ENCODE results near the gene TMEM52.

Gene TMEM52

DNA sequence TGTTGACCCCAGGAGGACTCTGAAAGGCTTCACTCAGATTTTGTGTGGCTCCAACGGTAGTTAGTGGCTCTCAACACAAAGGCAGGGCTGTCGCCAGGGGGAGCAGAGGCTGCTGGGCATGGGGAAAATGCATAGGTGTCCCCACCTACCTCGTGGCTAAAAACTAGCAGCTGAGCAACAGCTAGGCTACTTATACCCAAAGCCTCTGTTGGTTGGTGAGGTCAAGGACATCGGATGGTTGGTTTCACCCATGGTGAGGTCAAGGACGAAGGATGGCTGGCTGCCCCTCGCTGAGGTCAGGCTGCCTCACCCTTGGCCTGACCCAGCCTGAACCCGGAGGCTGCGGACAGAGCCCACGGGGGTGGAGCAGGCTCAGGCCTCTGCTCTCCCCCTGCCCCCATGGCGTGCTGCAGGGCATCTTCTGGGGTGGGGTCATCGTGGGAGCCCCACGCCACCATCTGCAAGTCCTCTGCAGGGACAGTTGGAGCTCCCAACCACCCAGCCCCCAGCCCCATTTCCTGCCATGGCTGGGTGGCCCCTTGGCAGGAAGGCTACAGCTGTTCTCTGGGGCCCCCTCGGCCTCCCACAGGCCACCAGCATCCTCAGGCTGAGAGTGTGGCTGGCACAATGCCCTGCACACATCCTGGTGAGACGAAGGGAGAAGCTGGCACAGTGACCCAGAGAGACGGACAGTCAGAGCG is 19.7 kb downstream of the TMEM52 start:
- no peak overlapping the region for H3K27ac ChIP-seq (ENCODE audit: insufficient read depth in 1 of 2, low read depth in 1 of 2, low read length in 2 of 2, poor library complexity in 1 of 2, severe bottlenecking in 2 of 2)
- H3K36me3 ChIP-seq (ENCODE audit: control insufficient read depth in 4 of 4, insufficient read depth in 4 of 4, low read length in 3 of 4): no peaks in the 10 kb centered on the region
- peak overlapping the region in 4 of 7 experiments; percentile 26 to 55 (median 46) for H3K4me3 ChIP-seq (ENCODE audit: control insufficient read depth in 1 of 7, extremely low read depth in 1 of 7, insufficient read depth in 4 of 7, low read depth in 2 of 7, low read length in 6 of 7)
- no peaks in the 10 kb centered on the region for H3K27me3 ChIP-seq (replicated peaks in 2 of 5; ENCODE audit: control insufficient read depth in 4 of 5, insufficient read depth in 5 of 5, low read length in 4 of 5)
- ChIA-PET POLR2A (interaction anchor here (0.8 to 2.7 kb wide), 5 partner anchors 8 to 38 kb away, joined by 4 to 10 read pairs (median 4); partner anchors contain the start of gene GNB1), CTCF (interaction anchor here (0.6 to 7.0 kb wide), 19 partner anchors 8 to 1886 kb away, joined by 3 to 110 read pairs (median 4); no protein-coding TSS in a partner anchor)
- DNase-seq: peak; percentile 67 to 88 (median 81)
- H3K4me1 ChIP-seq (ENCODE audit: control extremely low read depth in 1 of 4, control insufficient read depth in 4 of 4, insufficient read depth in 4 of 4, low read length in 3 of 4): peaks cover 4 to 64% (median 59%) of the 10 kb centered on the region in 4 experiments
- H3K9me3 ChIP-seq (ENCODE audit: control extremely low read depth in 1 of 5, control insufficient read depth in 4 of 5, insufficient read depth in 2 of 5, low read depth in 1 of 5, low read length in 4 of 5): peaks cover 0 to 3% (median 0%) of the 10 kb centered on the region in 5 experiments
- 15% methylated on average over 7 of the region's 16 CpGs for WGBS (ENCODE audit: insufficient coverage)

DNA sequence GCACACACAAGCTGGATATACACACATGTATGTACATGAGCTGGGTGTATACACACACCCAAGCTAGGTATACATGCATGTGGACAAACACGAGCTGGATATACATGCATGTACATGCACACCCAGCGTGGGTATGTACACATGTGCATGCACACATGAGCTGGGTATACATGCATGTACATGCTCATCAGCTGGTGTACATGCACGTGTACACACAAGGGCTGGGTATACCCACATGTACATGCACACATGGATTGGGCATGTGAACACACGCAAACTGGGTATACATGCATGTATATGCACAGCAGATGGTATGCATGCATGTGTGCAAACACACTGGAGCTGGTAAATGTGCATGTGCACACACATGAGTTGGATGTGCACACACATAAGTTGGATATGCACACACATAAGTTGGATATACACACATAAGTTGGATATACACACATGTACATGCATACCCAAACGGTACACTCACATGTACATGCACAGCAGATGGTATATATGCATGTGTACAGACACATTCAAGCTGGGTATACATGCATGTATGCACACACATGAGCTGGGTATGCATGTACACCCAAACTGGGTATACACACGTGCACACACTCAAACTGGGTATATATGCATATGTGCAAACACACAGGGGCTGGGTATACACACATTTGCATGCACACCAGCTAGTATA is 20.7 kb downstream of the TMEM52 start:
- no peaks in the 10 kb centered on the region for H3K27me3 ChIP-seq (replicated peaks in 2 of 5; ENCODE audit: control insufficient read depth in 4 of 5, insufficient read depth in 5 of 5, low read length in 4 of 5)
- H3K4me3 ChIP-seq (ENCODE audit: control insufficient read depth in 1 of 7, extremely low read depth in 1 of 7, insufficient read depth in 4 of 7, low read depth in 2 of 7, low read length in 6 of 7): no peak overlapping the region
- peak in 1 of 3 donors; percentile 37 for DNase-seq
- H3K4me1 ChIP-seq (ENCODE audit: control extremely low read depth in 1 of 4, control insufficient read depth in 4 of 4, insufficient read depth in 4 of 4, low read length in 3 of 4): peaks cover 4 to 74% (median 64%) of the 10 kb centered on the region in 4 experiments
- POLR2A ChIA-PET: interaction anchor here (1.9 to 2.7 kb wide), 2 partner anchors 10 to 29 kb away, joined by 4 to 10 read pairs; no protein-coding TSS in a partner anchor
- H3K36me3 ChIP-seq (ENCODE audit: control insufficient read depth in 4 of 4, insufficient read depth in 4 of 4, low read length in 3 of 4): no peaks in the 10 kb centered on the region
- H3K27ac ChIP-seq (ENCODE audit: insufficient read depth in 1 of 2, low read depth in 1 of 2, low read length in 2 of 2, poor library complexity in 1 of 2, severe bottlenecking in 2 of 2): no peak overlapping the region
- WGBS (ENCODE audit: insufficient coverage): 98% methylated on average over 4 of the region's 6 CpGs
- H3K9me3 ChIP-seq (ENCODE audit: control extremely low read depth in 1 of 5, control insufficient read depth in 4 of 5, insufficient read depth in 2 of 5, low read depth in 1 of 5, low read length in 4 of 5): peaks cover 0 to 3% (median 0%) of the 10 kb centered on the region in 5 experiments
- CTCF ChIA-PET: interaction anchor here (0.6 to 7.0 kb wide), 12 partner anchors 9 to 1887 kb away, joined by 3 to 110 read pairs (median 3); no protein-coding TSS in a partner anchor

DNA sequence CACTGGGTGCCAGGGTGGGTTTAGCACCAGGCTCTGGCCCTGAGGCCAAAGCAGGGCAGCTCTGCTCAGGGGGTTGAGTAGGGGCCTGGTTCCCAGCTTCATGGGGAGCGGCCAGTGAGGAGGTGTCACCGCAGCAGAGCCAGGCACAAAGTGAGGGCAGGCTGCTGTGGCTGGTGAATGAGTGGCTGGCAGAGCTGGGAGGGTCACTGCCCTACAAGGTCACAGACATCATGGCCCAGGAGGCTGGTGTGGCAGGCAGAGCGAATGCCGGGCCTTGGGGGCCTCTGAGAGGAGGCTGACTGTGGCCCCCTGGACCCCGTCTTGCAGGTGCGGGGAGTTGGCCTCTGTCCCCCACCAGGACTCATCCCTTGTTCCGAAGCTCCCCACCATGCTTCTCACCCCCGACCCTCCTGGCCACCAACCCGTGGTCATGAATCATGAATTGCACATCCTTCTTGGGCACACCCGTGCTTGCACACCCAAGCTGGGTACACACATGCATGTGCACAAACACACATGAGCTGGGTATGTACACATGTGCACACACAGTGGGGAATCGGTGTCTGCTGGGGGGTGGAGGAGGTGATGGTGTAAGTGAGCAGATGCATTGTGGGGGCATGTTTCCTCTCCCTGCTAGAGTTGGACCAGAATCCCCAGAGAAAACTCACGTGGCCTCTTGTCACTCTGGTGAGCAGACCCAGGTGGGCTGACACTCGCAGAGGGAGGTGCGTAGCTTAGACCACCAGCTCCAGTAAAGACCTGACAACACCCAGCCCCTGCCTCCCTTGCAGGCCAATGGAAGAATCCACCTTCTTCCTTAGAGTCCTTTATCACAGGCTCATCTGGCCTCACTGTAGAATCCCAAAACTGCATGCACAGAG is 23.4 kb downstream of the TMEM52 start:
- no peaks in the 10 kb centered on the region for H3K9me3 ChIP-seq (ENCODE audit: control extremely low read depth in 1 of 5, control insufficient read depth in 4 of 5, insufficient read depth in 2 of 5, low read depth in 1 of 5, low read length in 4 of 5)
- no peaks in the 10 kb centered on the region for H3K27me3 ChIP-seq (replicated peaks in 2 of 5; ENCODE audit: control insufficient read depth in 4 of 5, insufficient read depth in 5 of 5, low read length in 4 of 5)
- 82% methylated on average over 12 of the region's 14 CpGs for WGBS (ENCODE audit: insufficient coverage)
- no peak for DNase-seq
- no peaks in the 10 kb centered on the region for H3K36me3 ChIP-seq (ENCODE audit: control insufficient read depth in 4 of 4, insufficient read depth in 4 of 4, low read length in 3 of 4)
- H3K27ac ChIP-seq (ENCODE audit: insufficient read depth in 1 of 2, low read depth in 1 of 2, low read length in 2 of 2, poor library complexity in 1 of 2, severe bottlenecking in 2 of 2): no peak overlapping the region
- ChIA-PET POLR2A (interaction anchor here (0.7 kb wide), 1 partner anchor 113 kb away, joined by 3 read pairs; no protein-coding TSS in a partner anchor), CTCF (interaction anchor here (0.6 to 7.0 kb wide), 4 partner anchors 12 to 130 kb away, joined by 3 to 110 read pairs (median 4); no protein-coding TSS in a partner anchor)
- no peak overlapping the region for H3K4me3 ChIP-seq (ENCODE audit: control insufficient read depth in 1 of 7, extremely low read depth in 1 of 7, insufficient read depth in 4 of 7, low read depth in 2 of 7, low read length in 6 of 7)
- H3K4me1 ChIP-seq (ENCODE audit: control extremely low read depth in 1 of 4, control insufficient read depth in 4 of 4, insufficient read depth in 4 of 4, low read length in 3 of 4): peaks cover 9 to 78% (median 65%) of the 10 kb centered on the region in 4 experiments

DNA sequence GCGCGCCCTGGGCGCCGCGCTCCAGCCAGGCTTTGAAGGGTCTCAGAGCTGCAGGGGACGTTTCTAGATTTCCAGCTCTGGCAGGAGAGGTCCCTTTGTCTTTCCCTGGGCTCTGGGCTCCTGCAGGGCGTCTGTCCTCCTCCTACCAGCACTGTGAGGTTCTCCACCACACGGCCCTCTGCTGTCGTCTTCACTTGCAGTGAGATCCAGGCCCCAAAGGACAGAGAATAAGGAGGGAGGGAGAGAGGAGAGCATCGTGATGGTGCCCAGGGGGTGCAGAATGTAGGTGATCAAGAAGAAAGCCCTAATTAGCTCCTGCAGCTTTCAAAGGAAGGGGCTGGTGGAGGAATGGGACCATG is 24.0 kb downstream of the TMEM52 start:
- H3K4me1 ChIP-seq (ENCODE audit: control extremely low read depth in 1 of 4, control insufficient read depth in 4 of 4, insufficient read depth in 4 of 4, low read length in 3 of 4): peaks cover 9 to 75% (median 62%) of the 10 kb centered on the region in 4 experiments

DNA sequence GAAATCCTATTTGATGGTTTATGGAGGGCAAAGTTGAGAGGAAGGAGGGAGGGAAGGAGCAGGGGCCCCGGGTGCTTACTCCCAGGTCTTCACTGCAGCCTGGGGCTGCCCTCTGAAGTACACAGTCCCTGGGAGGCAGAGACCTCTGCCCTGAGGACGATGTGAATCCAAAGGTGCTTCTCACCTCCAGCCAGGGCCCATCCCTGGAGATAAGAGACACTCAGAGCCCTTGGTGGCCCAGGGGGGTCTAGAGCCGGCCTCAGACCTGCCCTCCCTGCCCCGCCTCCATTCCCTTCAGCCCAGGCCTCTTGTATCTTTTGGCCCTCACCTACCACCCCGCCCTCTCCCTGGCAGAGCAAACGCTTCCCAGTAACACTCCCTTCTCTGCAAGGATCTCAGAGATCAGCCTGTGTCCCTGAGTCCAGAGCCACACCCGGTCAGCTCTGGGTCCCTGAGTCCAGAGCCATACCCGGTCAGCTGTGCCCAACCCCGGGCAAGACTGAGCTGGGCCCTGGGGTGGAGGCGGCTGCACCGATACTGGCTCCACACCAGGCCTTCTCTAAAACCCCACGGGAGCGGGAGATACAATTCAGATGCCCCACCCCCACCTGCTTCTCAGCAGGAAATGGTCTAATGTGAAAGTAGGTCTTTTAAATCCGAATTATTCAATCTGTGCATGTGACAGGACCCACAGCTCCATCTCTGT is 24.6 kb downstream of the TMEM52 start:
- peaks cover 9 to 71% (median 57%) of the 10 kb centered on the region in 4 experiments for H3K4me1 ChIP-seq (ENCODE audit: control extremely low read depth in 1 of 4, control insufficient read depth in 4 of 4, insufficient read depth in 4 of 4, low read length in 3 of 4)
- no peaks in the 10 kb centered on the region for H3K27me3 ChIP-seq (replicated peaks in 2 of 5; ENCODE audit: control insufficient read depth in 4 of 5, insufficient read depth in 5 of 5, low read length in 4 of 5)
- ChIA-PET POLR2A (no interaction called here), CTCF (interaction anchor here (0.8 to 7.0 kb wide), 3 partner anchors 11 to 66 kb away, joined by 3 to 110 read pairs (median 3); no protein-coding TSS in a partner anchor)
- no peak overlapping the region for H3K27ac ChIP-seq (ENCODE audit: insufficient read depth in 1 of 2, low read depth in 1 of 2, low read length in 2 of 2, poor library complexity in 1 of 2, severe bottlenecking in 2 of 2)
- H3K36me3 ChIP-seq (ENCODE audit: control insufficient read depth in 4 of 4, insufficient read depth in 4 of 4, low read length in 3 of 4): no peaks in the 10 kb centered on the region
- no peaks in the 10 kb centered on the region for H3K9me3 ChIP-seq (ENCODE audit: control extremely low read depth in 1 of 5, control insufficient read depth in 4 of 5, insufficient read depth in 2 of 5, low read depth in 1 of 5, low read length in 4 of 5)
- H3K4me3 ChIP-seq (ENCODE audit: control insufficient read depth in 1 of 7, extremely low read depth in 1 of 7, insufficient read depth in 4 of 7, low read depth in 2 of 7, low read length in 6 of 7): no peak overlapping the region
- no peak for DNase-seq
- 65% methylated on average over 8 of the region's 14 CpGs for WGBS (ENCODE audit: insufficient coverage)

More for the DNA sequence above, 24.0 kb downstream of the TMEM52 start:
- 78% methylated on average over 7 of the region's 10 CpGs for WGBS (ENCODE audit: insufficient coverage)
- Histone ChIP-seq H3K9me3 (ENCODE audit: control extremely low read depth in 1 of 5, control insufficient read depth in 4 of 5, insufficient read depth in 2 of 5, low read depth in 1 of 5, low read length in 4 of 5) (no peaks in the 10 kb centered on the region), H3K4me3 (ENCODE audit: control insufficient read depth in 1 of 7, extremely low read depth in 1 of 7, insufficient read depth in 4 of 7, low read depth in 2 of 7, low read length in 6 of 7) (no peak overlapping the region), H3K27ac (ENCODE audit: insufficient read depth in 1 of 2, low read depth in 1 of 2, low read length in 2 of 2, poor library complexity in 1 of 2, severe bottlenecking in 2 of 2) (no peak overlapping the region), H3K27me3 (replicated peaks in 2 of 5; ENCODE audit: control insufficient read depth in 4 of 5, insufficient read depth in 5 of 5, low read length in 4 of 5) (no peaks in the 10 kb centered on the region), H3K36me3 (ENCODE audit: control insufficient read depth in 4 of 4, insufficient read depth in 4 of 4, low read length in 3 of 4) (no peaks in the 10 kb centered on the region)
- DNase-seq: no peak
- ChIA-PET CTCF (interaction anchor here (0.8 to 7.0 kb wide), 3 partner anchors 12 to 67 kb away, joined by 3 to 110 read pairs (median 3); no protein-coding TSS in a partner anchor), POLR2A (no interaction called here)

DNA sequence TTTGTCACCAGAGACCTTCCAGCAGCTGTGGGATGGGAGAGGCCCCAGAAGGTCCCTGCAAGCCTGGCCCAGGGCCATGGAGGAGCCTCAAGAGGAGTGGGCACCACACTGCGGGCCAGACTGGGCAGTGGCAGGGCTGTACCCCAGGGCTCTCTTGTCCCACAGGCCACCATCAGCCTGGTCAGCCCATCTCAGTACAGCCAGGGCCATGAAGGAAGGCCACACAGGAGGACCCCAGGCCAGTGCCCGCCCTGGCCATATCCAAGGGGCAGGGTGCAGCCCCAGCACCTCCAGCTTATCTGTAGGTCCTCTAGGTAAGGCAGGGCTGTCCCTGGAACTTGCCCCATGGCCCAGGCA is 25.1 kb downstream of the TMEM52 start:
- ChIA-PET CTCF (interaction anchor here (7.0 kb wide), 1 partner anchor 14 kb away, joined by 110 read pairs; no protein-coding TSS in a partner anchor), POLR2A (no interaction called here)
- 100% methylated on average over 2 of the region's 2 CpGs for WGBS (ENCODE audit: insufficient coverage)
- Histone ChIP-seq H3K27ac (ENCODE audit: insufficient read depth in 1 of 2, low read depth in 1 of 2, low read length in 2 of 2, poor library complexity in 1 of 2, severe bottlenecking in 2 of 2) (no peak overlapping the region), H3K9me3 (ENCODE audit: control extremely low read depth in 1 of 5, control insufficient read depth in 4 of 5, insufficient read depth in 2 of 5, low read depth in 1 of 5, low read length in 4 of 5) (no peaks in the 10 kb centered on the region), H3K4me1 (ENCODE audit: control extremely low read depth in 1 of 4, control insufficient read depth in 4 of 4, insufficient read depth in 4 of 4, low read length in 3 of 4) (peaks cover 13 to 71% (median 54%) of the 10 kb centered on the region in 4 experiments), H3K36me3 (ENCODE audit: control insufficient read depth in 4 of 4, insufficient read depth in 4 of 4, low read length in 3 of 4) (no peaks in the 10 kb centered on the region), H3K4me3 (ENCODE audit: control insufficient read depth in 1 of 7, extremely low read depth in 1 of 7, insufficient read depth in 4 of 7, low read depth in 2 of 7, low read length in 6 of 7) (no peak overlapping the region), H3K27me3 (replicated peaks in 2 of 5; ENCODE audit: control insufficient read depth in 4 of 5, insufficient read depth in 5 of 5, low read length in 4 of 5) (no peaks in the 10 kb centered on the region)
- DNase-seq: no peak

All from common myeloid progenitor, CD34-positive (primary cell).